ENCODE results near the gene TCF12.

The TCF12 gene

GRCh38 chr15:56989411-56989924 is 71.0 kb downstream of the TCF12 start:
- peak overlapping the region; percentile 15 for H3K4me2 ChIP-seq (ENCODE audit: low read depth, low read length, poor library complexity, severe bottlenecking)
- H3K9me2 ChIP-seq (replicated peaks; ENCODE audit: low read depth, low read length) = no peaks in the 10 kb centered on the region
- H3K9me3 ChIP-seq (ENCODE audit: insufficient read depth, low read depth, low read length) = no peaks in the 10 kb centered on the region
- no peak overlapping the region for H2AFZ ChIP-seq (ENCODE audit: low read length)
- peaks cover 45% of the 10 kb centered on the region for H3K4me1 ChIP-seq (ENCODE audit: insufficient read depth, low read length, poor library complexity, severe bottlenecking)
- no peaks in the 10 kb centered on the region for H3K27me3 ChIP-seq (ENCODE audit: insufficient read depth, low read length, poor library complexity, severe bottlenecking)
- H3K36me3 ChIP-seq (ENCODE audit: insufficient read depth, low read length) = peaks cover 12% of the 10 kb centered on the region; the same call in 1 of the 2 replicates
- H4K20me1 ChIP-seq (ENCODE audit: insufficient read depth, low read length, poor library complexity, severe bottlenecking) = peaks cover 38% of the 10 kb centered on the region
- no peak overlapping the region for H3K4me3 ChIP-seq (ENCODE audit: low read length, poor library complexity, severe bottlenecking)
- H3F3A ChIP-seq (ENCODE audit: low read depth) = no peaks in the 10 kb centered on the region
- no peak for TF ChIP-seq EZH2phosphoT487 (IDR thresholded peaks at IDR 0.05; ENCODE audit: borderline replicate concordance)
- H3K9ac ChIP-seq (ENCODE audit: low read depth, low read length, poor library complexity, severe bottlenecking) = peak overlapping the region; percentile 19
- peaks cover 88% of the 10 kb centered on the region for H3K79me2 ChIP-seq (ENCODE audit: insufficient read depth, low read length)

GRCh38 chr15:56991017-56991416 is 72.6 kb downstream of the TCF12 start:
- Histone ChIP-seq H3F3A (ENCODE audit: low read depth) (no peaks in the 10 kb centered on the region), H4K20me1 (ENCODE audit: insufficient read depth, low read length, poor library complexity, severe bottlenecking) (peaks cover 36% of the 10 kb centered on the region), H3K4me2 (ENCODE audit: low read depth, low read length, poor library complexity, severe bottlenecking) (no peak overlapping the region), H3K4me1 (ENCODE audit: insufficient read depth, low read length, poor library complexity, severe bottlenecking) (peaks cover 30% of the 10 kb centered on the region), H3K79me2 (ENCODE audit: insufficient read depth, low read length) (peaks cover 84% of the 10 kb centered on the region), H3K27me3 (ENCODE audit: insufficient read depth, low read length, poor library complexity, severe bottlenecking) (no peaks in the 10 kb centered on the region), H3K4me3 (ENCODE audit: low read length, poor library complexity, severe bottlenecking) (no peak overlapping the region), H2AFZ (ENCODE audit: low read length) (no peak overlapping the region), H3K9ac (ENCODE audit: low read depth, low read length, poor library complexity, severe bottlenecking) (no peak overlapping the region), H3K9me3 (ENCODE audit: insufficient read depth, low read depth, low read length) (no peaks in the 10 kb centered on the region), H3K36me3 (ENCODE audit: insufficient read depth, low read length) (peaks cover 12% of the 10 kb centered on the region; the same call in 1 of the 2 replicates), H3K9me2 (replicated peaks; ENCODE audit: low read depth, low read length) (no peaks in the 10 kb centered on the region)
- TF ChIP-seq EZH2phosphoT487 (IDR thresholded peaks at IDR 0.05; ENCODE audit: borderline replicate concordance) (no peak), CTCF (conservative IDR thresholded peaks at IDR 0.05; ENCODE audit: low read length) (no peak)

- Histone ChIP-seq H3K79me2 (ENCODE audit: insufficient read depth, low read length) (peaks cover 85% of the 10 kb centered on the region), H3K9me2 (replicated peaks; ENCODE audit: low read depth, low read length) (no peaks in the 10 kb centered on the region), H3K9me3 (ENCODE audit: insufficient read depth, low read depth, low read length) (no peaks in the 10 kb centered on the region), H3K4me3 (ENCODE audit: low read length, poor library complexity, severe bottlenecking) (no peak overlapping the region), H2AFZ (ENCODE audit: low read length) (no peak overlapping the region), H3K27me3 (ENCODE audit: insufficient read depth, low read length, poor library complexity, severe bottlenecking) (no peaks in the 10 kb centered on the region), H3K4me2 (ENCODE audit: low read depth, low read length, poor library complexity, severe bottlenecking) (no peak overlapping the region), H4K20me1 (ENCODE audit: insufficient read depth, low read length, poor library complexity, severe bottlenecking) (peaks cover 21% of the 10 kb centered on the region), H3K9ac (ENCODE audit: low read depth, low read length, poor library complexity, severe bottlenecking) (no peak overlapping the region), H3K4me1 (ENCODE audit: insufficient read depth, low read length, poor library complexity, severe bottlenecking) (peaks cover 19% of the 10 kb centered on the region), H3K36me3 (ENCODE audit: insufficient read depth, low read length) (peaks cover 12% of the 10 kb centered on the region; the same call in 1 of the 2 replicates), H3F3A (ENCODE audit: low read depth) (no peaks in the 10 kb centered on the region)
- no peak for TF ChIP-seq EZH2phosphoT487 (IDR thresholded peaks at IDR 0.05; ENCODE audit: borderline replicate concordance)
- no peak for TF ChIP-seq CTCF (conservative IDR thresholded peaks at IDR 0.05; ENCODE audit: low read length)
These were observed 74.3 kb downstream of the TCF12 start for GRCh38 chr15:56992725-56993124.

- Histone ChIP-seq H3F3A (ENCODE audit: low read depth) (no peaks in the 10 kb centered on the region), H3K9me3 (ENCODE audit: insufficient read depth, low read depth, low read length) (no peaks in the 10 kb centered on the region), H3K36me3 (ENCODE audit: insufficient read depth, low read length) (peaks cover 12% of the 10 kb centered on the region; the same call in 1 of the 2 replicates), H3K9me2 (replicated peaks; ENCODE audit: low read depth, low read length) (no peaks in the 10 kb centered on the region), H3K4me2 (ENCODE audit: low read depth, low read length, poor library complexity, severe bottlenecking) (no peak overlapping the region), H3K27me3 (ENCODE audit: insufficient read depth, low read length, poor library complexity, severe bottlenecking) (no peaks in the 10 kb centered on the region), H3K79me2 (ENCODE audit: insufficient read depth, low read length) (peaks cover 71% of the 10 kb centered on the region), H4K20me1 (ENCODE audit: insufficient read depth, low read length, poor library complexity, severe bottlenecking) (peaks cover 13% of the 10 kb centered on the region), H3K9ac (ENCODE audit: low read depth, low read length, poor library complexity, severe bottlenecking) (no peak overlapping the region), H3K4me3 (ENCODE audit: low read length, poor library complexity, severe bottlenecking) (no peak overlapping the region), H2AFZ (ENCODE audit: low read length) (no peak overlapping the region), H3K4me1 (ENCODE audit: insufficient read depth, low read length, poor library complexity, severe bottlenecking) (peaks cover 6% of the 10 kb centered on the region)
- no peak for TF ChIP-seq CTCF (conservative IDR thresholded peaks at IDR 0.05; ENCODE audit: low read length)
- TF ChIP-seq EZH2phosphoT487 (IDR thresholded peaks at IDR 0.05; ENCODE audit: borderline replicate concordance) = no peak
These were observed 75.8 kb downstream of the TCF12 start for GRCh38 chr15:56994280-56994679.
